22Rv1 (cell line): Measurements from ENCODE around the gene SLC6A3.
"Not testable (repeated sequence)": the region's sequence is repeated elsewhere in the genome, so short reads cannot be mapped to it uniquely, and the experiment has no call there.

Source experiments
- ZFX ChIP-seq: fragments of 450-650 bp; IDR thresholded peaks from 2 replicates; pipeline ENCODE4 v1.6.1; 2017; ENCODE audit warnings: antibody characterized with exemption, borderline replicate concordance
- TF ChIP-seq, protein P1 (sequence below): fragments of 450-650 bp; IDR thresholded peaks from 2 replicates; pipeline ENCODE4 v1.5.1; 2017; ENCODE audit warnings: mild to moderate bottlenecking

GRCh38 chr5:1371972-1372342 lies 73.3 kb downstream of the SLC6A3 start:
- TF ChIP-seq, protein P1, sequence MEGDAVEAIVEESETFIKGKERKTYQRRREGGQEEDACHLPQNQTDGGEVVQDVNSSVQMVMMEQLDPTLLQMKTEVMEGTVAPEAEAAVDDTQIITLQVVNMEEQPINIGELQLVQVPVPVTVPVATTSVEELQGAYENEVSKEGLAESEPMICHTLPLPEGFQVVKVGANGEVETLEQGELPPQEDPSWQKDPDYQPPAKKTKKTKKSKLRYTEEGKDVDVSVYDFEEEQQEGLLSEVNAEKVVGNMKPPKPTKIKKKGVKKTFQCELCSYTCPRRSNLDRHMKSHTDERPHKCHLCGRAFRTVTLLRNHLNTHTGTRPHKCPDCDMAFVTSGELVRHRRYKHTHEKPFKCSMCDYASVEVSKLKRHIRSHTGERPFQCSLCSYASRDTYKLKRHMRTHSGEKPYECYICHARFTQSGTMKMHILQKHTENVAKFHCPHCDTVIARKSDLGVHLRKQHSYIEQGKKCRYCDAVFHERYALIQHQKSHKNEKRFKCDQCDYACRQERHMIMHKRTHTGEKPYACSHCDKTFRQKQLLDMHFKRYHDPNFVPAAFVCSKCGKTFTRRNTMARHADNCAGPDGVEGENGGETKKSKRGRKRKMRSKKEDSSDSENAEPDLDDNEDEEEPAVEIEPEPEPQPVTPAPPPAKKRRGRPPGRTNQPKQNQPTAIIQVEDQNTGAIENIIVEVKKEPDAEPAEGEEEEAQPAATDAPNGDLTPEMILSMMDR, result not testable (repeated sequence)
- not testable (repeated sequence) for TF ChIP-seq ZFX
